ENCODE results near the gene GALR2. TPM values are rescaled to one million over a fixed set of nuclear protein-coding genes. Genes with fewer than 3 reads are reported as not detected.

Gene GALR2
- total and polyA plus RNA-seq, 9 of the 15 experiments (the other 6 are each of a cell fraction or from before 2014, with no cell fraction given), result 0.34 TPM; not detected in 8

GRCh38 chr17:76091526-76092286 is 17.1 kb downstream of the GALR2 start:
- H3K4me2 ChIP-seq (ENCODE audit: insufficient read depth, low read length), result no peak overlapping the region
- H3K36me3 ChIP-seq (ENCODE audit: control insufficient read depth, insufficient read depth, low read length), result peaks cover 75% of the 10 kb centered on the region; the same call in 2 of the 3 replicates
- no peaks in the 10 kb centered on the region for H3K79me2 ChIP-seq (ENCODE audit: control insufficient read depth, insufficient read depth, low read length)
- H3K9me3 ChIP-seq (replicated peaks; ENCODE audit: control insufficient read depth, insufficient read depth, low read depth, low read length), result no peaks in the 10 kb centered on the region
- no peaks in the 10 kb centered on the region; the same call in 1 of the 2 replicates for H4K20me1 ChIP-seq (replicated peaks; ENCODE audit: control insufficient read depth, insufficient read depth, low read length)
- TF ChIP-seq IRF2 (CRISPR knock-in tag; IDR thresholded peaks at IDR 0.05), result no peak
- TF ChIP-seq ZNF408 (CRISPR knock-in tag; IDR thresholded peaks at IDR 0.05; ENCODE audit: low read depth), result no peak
- FAIRE-seq, result no peak
- no peak overlapping the region for H2AFZ ChIP-seq (ENCODE audit: low read depth, low read length)
- ChIA-PET CTCF (ENCODE audit: low intra/inter-chr PET ratio) (no interaction called here), POLR2A (interaction anchor here (0.6 to 2.5 kb wide), 6 partner anchors 10 to 176 kb away, joined by 3 to 8 read pairs (median 3); no protein-coding TSS in a partner anchor)
- no peaks in the 10 kb centered on the region for H3K27me3 ChIP-seq (ENCODE audit: control insufficient read depth in 2 of 2, insufficient read depth in 2 of 2, low read length in 2 of 2)
- intact Hi-C loops (cut with micrococcal nuclease), result no loop called here
- BruUV-seq (replicated peaks), result no TSS peak
- peaks cover 9 to 16% of the 10 kb centered on the region in 2 experiments; a peak in 4 of 5 replicates for H3K4me1 ChIP-seq (replicated peaks in 1 of 2; ENCODE audit: control insufficient read depth in 2 of 2, insufficient read depth in 2 of 2, low read length in 2 of 2)
- no peaks in the 10 kb centered on the region for H3K9me1 ChIP-seq (ENCODE audit: control insufficient read depth, insufficient read depth, low read length)
- no peak for DNase-seq (ENCODE audit: extremely low read depth in 1 of 4, low spot score in 3 of 4)
- no peak overlapping the region for H3K4me3 ChIP-seq
- H3K27ac ChIP-seq (ENCODE audit: extremely low read depth, low read depth, low read length), result no peak overlapping the region
- in situ Hi-C loops (cut with MboI), result no loop called here
- ATAC-seq, result no peak
- WGBS (ENCODE audit: insufficient coverage, low coverage, missing lambda C conversion rate), result 86% methylated on average over 19 of the region's 23 CpGs
- no peak overlapping the region for H3K9ac ChIP-seq (ENCODE audit: insufficient read depth in 1 of 2, low read depth in 2 of 2, low read length in 2 of 2)

Measured in K562 (cell line).